ENCODE measurements around the gene GMEB1.

DNA sequence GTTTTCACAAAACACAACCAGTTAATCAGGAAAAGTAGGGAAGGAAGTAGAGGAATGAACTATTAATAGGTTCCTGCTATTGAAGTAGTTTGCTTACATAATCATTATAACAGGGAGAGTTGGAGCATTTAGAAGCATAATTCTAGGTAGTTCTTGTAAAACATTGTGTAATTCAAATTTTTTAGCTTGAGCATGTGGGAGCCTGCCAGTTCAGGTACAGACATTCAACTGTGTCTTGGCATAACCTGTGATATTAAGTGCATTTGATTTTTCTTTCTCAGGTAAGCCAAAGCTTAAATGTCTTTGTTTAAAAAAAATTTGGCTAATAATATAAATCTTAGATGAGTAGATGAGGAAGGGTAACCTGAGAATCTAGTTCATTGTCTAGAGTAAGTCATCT is 71.5 kb downstream of the GMEB1 start:
- TF ChIP-seq, protein P1, sequence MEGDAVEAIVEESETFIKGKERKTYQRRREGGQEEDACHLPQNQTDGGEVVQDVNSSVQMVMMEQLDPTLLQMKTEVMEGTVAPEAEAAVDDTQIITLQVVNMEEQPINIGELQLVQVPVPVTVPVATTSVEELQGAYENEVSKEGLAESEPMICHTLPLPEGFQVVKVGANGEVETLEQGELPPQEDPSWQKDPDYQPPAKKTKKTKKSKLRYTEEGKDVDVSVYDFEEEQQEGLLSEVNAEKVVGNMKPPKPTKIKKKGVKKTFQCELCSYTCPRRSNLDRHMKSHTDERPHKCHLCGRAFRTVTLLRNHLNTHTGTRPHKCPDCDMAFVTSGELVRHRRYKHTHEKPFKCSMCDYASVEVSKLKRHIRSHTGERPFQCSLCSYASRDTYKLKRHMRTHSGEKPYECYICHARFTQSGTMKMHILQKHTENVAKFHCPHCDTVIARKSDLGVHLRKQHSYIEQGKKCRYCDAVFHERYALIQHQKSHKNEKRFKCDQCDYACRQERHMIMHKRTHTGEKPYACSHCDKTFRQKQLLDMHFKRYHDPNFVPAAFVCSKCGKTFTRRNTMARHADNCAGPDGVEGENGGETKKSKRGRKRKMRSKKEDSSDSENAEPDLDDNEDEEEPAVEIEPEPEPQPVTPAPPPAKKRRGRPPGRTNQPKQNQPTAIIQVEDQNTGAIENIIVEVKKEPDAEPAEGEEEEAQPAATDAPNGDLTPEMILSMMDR (IDR thresholded peaks at IDR 0.05; ENCODE audit: poor library complexity): no peak
- TF ChIP-seq EZH2phosphoT487 (IDR thresholded peaks at IDR 0.05; ENCODE audit: low read depth, severe bottlenecking, unreplicated experiment): no peak
- TF ChIP-seq EZH2 (IDR thresholded peaks at IDR 0.05; ENCODE audit: borderline replicate concordance): no peak

Data from hepatocyte (in vitro differentiated cells).